Liver (tissue), 10 donors: ENCODE results near the gene PPWD1. TPM values are rescaled to one million over a fixed set of nuclear protein-coding genes. Genes with fewer than 3 reads are reported as not detected.

Source experiments
- DNase-seq: peaks from one replicate; pipeline ENCODE4 v3.0.0-alpha.2; 2017; ENCODE audit warnings: low spot score
- H3K27ac ChIP-seq, 2 donors: one replicate each; pipeline ENCODE4 v1.7.0; 2013; ENCODE audit warnings: inconsistent platforms in 2 of 2, low read length in 2 of 2, control low read depth in 1 of 2, low read depth in 1 of 2, mild to moderate bottlenecking in 1 of 2
- H3K27me3 ChIP-seq, 4 donors: one replicate each; pipeline versions ENCODE4 v1.6.1 to v1.7.0; 2013; ENCODE audit warnings: low read length in 3 of 4, inconsistent platforms in 1 of 4, mild to moderate bottlenecking in 1 of 4, moderate library complexity in 1 of 4; ENCODE audit not compliant: control insufficient read depth in 4 of 4, insufficient read depth in 4 of 4
- H3K36me3 ChIP-seq, 4 donors: one replicate each; pipeline versions ENCODE4 v1.6.1 to v1.7.0; 2013; ENCODE audit warnings: low read length in 3 of 4, mild to moderate bottlenecking in 3 of 4, low read depth in 1 of 4, moderate library complexity in 1 of 4; ENCODE audit not compliant: control insufficient read depth in 4 of 4, insufficient read depth in 3 of 4
- H3K4me1 ChIP-seq, 4 donors: one replicate each; pipeline versions ENCODE4 v1.6.1 to v1.7.0; 2013; ENCODE audit warnings: low read length in 3 of 4, mild to moderate bottlenecking in 3 of 4, moderate library complexity in 1 of 4; ENCODE audit not compliant: control insufficient read depth in 4 of 4, insufficient read depth in 4 of 4
- H3K4me3 ChIP-seq, 3 donors: one replicate each; pipeline versions ENCODE4 v1.6.1 to v1.7.0; 2013; ENCODE audit warnings: low read length in 3 of 3, control low read depth in 1 of 3, low read depth in 1 of 3, mild to moderate bottlenecking in 1 of 3
- H3K9ac ChIP-seq, 2 donors: one replicate each; pipeline ENCODE4 v1.7.0; 2013; ENCODE audit warnings: low read length in 2 of 2, mild to moderate bottlenecking in 2 of 2, moderate library complexity in 2 of 2, control low read depth in 1 of 2, low read depth in 1 of 2
- H3K9me3 ChIP-seq, 4 donors: one replicate each; pipeline versions ENCODE4 v1.6.1 to v1.7.0; 2013; ENCODE audit warnings: low read length in 3 of 4; ENCODE audit not compliant: control insufficient read depth in 4 of 4
- EGR1 ChIP-seq, 2 donors: IDR thresholded peaks; 2 replicates each; pipeline ENCODE4 v1.6.1; 2016 to 2018; ENCODE audit warnings: antibody characterized with exemption in 2 of 2, low read depth in 2 of 2
- FOXA1 ChIP-seq: IDR thresholded peaks from 2 replicates; pipeline ENCODE4 v1.6.1; 2016; ENCODE audit warnings: antibody characterized with exemption
- FOXA2 ChIP-seq: IDR thresholded peaks from 2 replicates; pipeline ENCODE4 v1.6.1; 2016; ENCODE audit warnings: antibody characterized with exemption
- GABPA ChIP-seq, 2 donors: IDR thresholded peaks in 1 of 2; conservative IDR thresholded peaks in 1 of 2; 2 replicates each; pipeline ENCODE4 v1.6.1; 2016; ENCODE audit warnings: antibody characterized with exemption in 2 of 2, mild to moderate bottlenecking in 1 of 2, moderate library complexity in 1 of 2
- HNF4A ChIP-seq, 2 donors: conservative IDR thresholded peaks; 2 replicates each; pipeline ENCODE4 v1.6.1; 2016; ENCODE audit warnings: antibody characterized with exemption in 2 of 2, mild to moderate bottlenecking in 2 of 2
- NR2F2 ChIP-seq: IDR thresholded peaks from 2 replicates; pipeline ENCODE4 v1.6.1; 2016; ENCODE audit warnings: antibody characterized with exemption
- SP1 ChIP-seq: IDR thresholded peaks from 2 replicates; pipeline ENCODE4 v1.6.1; 2018; ENCODE audit warnings: antibody characterized with exemption, mild to moderate bottlenecking
- YY1 ChIP-seq: IDR thresholded peaks from 2 replicates; pipeline ENCODE4 v1.6.1; 2016; ENCODE audit warnings: antibody characterized with exemption, mild to moderate bottlenecking
- WGBS: extraction: QIAGEN DNeasy Blood & Tissue Kit; methylation state at CpG from one replicate; pipeline ENCODE4 v1.1.7; 2013; 5-methylcytosine and 5-hydroxymethylcytosine counted together
- polyA plus RNA-seq, 2 donors: library from polyadenylated mRNA; stranded (reverse) in 1 of 2; unstranded in 1 of 2; fragments of 200-250 nt in 1 of 2; fragments of >200 nt in 1 of 2; fragmentation: Nextera tagmentation in 1 of 2; extraction: Ambion mirVana in 1 of 2; gene quantifications; one replicate each; pipeline versions ENCODE4 v1.2.1 to v1.2.3, GENCODE V29; 2013 to 2015
- small RNA-seq: library from RNA; depleted of rRNA; stranded (forward); fragments of <200 nt; gene quantifications from one replicate; pipeline ENCODE3, GENCODE V24; 2014
- total RNA-seq, 2 donors: library from RNA; depleted of rRNA; stranded (reverse); fragments of >200 nt; gene quantifications; one replicate each; pipeline ENCODE4 v1.2.3, GENCODE V29; 2014
- TF ChIP-seq, protein P1 (sequence below): IDR thresholded peaks from 2 replicates; pipeline ENCODE4 v1.6.1; 2016; ENCODE audit warnings: antibody characterized with exemption
- TF ChIP-seq, protein P2 (sequence below): fragments of 150-350 bp; IDR thresholded peaks from 2 replicates; pipeline ENCODE4 v1.5.1; 2017; ENCODE audit warnings: improper control_type of control experiment, low read depth, low read length; ENCODE audit not compliant: missing input control
- TF ChIP-seq, protein P3 (sequence below): IDR thresholded peaks from 2 replicates; pipeline ENCODE4 v1.6.1; 2016; ENCODE audit warnings: antibody characterized with exemption
- TF ChIP-seq, protein P4 (sequence below): IDR thresholded peaks from 2 replicates; pipeline ENCODE4 v1.6.1; 2016; ENCODE audit warnings: antibody characterized with exemption, mild to moderate bottlenecking
- donor health status: healthy.
- donor health status: healthy.
- donor health status: healthy.
- donor health status: healthy.
- donor health status: healthy.

PPWD1 gene
- total and polyA plus RNA-seq, 4 donors, result 5.8 to 23.7 (median 11.8) TPM

GRCh38 chr5:65624571-65625555, 61.8 kb downstream of the PPWD1 start, which contains the start of the genes SHLD3 and TRAPPC13 (continued):
- TF ChIP-seq FOXA1 (no peak), YY1 (peak; percentile 96), FOXA2 (no peak)

- no peaks in the 10 kb centered on the region for H3K9me3 ChIP-seq
- peak overlapping the region; percentile 75 to 99 (median 99) for H3K4me3 ChIP-seq
- WGBS, result 60% methylated on average over 6 of the region's 6 CpGs
- peaks cover 0 to 8% (median 2%) of the 10 kb centered on the region in 4 donors for H3K36me3 ChIP-seq
- TF ChIP-seq, protein P1, sequence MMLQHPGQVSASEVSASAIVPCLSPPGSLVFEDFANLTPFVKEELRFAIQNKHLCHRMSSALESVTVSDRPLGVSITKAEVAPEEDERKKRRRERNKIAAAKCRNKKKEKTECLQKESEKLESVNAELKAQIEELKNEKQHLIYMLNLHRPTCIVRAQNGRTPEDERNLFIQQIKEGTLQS, result no peak
- TF ChIP-seq EGR1 (IDR thresholded peaks at IDR 0.05; ENCODE audit: low read depth in 2 of 2) (no peak), SP1 (no peak)
- peak overlapping the region in 1 of 2 donors; percentile 90 for H3K9ac ChIP-seq
- H3K4me1 ChIP-seq, result peaks cover 9 to 29% (median 23%) of the 10 kb centered on the region in 4 donors
- H3K27me3 ChIP-seq, result no peaks in the 10 kb centered on the region
- no peak overlapping the region for H3K27ac ChIP-seq
- DNase-seq, result no peak
Measured at GRCh38 chr5:65625743-65626142, 62.6 kb downstream of the PPWD1 start.

DNA sequence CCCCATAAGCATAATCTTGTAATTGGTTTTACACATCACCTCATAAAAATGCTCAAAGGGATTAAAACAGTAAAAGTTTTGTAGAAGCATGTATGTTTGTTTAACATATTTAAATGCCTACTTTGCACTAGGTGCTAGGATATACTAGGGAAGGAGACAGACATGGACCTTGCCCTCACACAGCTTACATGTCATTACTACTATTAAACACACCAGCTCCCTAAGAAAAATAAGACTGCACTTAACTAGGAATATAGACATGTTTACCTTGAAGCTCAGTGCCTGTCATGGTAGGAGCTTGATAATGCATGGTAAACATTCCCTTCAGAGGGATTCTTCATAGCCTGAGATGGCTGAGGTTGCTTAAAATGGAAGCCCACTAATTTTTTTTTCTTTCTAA, 67.9 kb downstream of the PPWD1 start:
- no peaks in the 10 kb centered on the region for H3K9me3 ChIP-seq
- H3K36me3 ChIP-seq, result peaks cover 0 to 9% (median 2%) of the 10 kb centered on the region in 4 donors
- TF ChIP-seq EGR1 (IDR thresholded peaks at IDR 0.05; ENCODE audit: low read depth in 2 of 2) (no peak), GABPA (IDR thresholded peaks at IDR 0.05 in 1 of 2, conservative IDR thresholded peaks at IDR 0.05 in 1 of 2) (no peak), FOXA1 (no peak), SP1 (no peak), YY1 (no peak), NR2F2 (no peak), HNF4A (conservative IDR thresholded peaks at IDR 0.05) (no peak)
- TF ChIP-seq, protein P2, sequence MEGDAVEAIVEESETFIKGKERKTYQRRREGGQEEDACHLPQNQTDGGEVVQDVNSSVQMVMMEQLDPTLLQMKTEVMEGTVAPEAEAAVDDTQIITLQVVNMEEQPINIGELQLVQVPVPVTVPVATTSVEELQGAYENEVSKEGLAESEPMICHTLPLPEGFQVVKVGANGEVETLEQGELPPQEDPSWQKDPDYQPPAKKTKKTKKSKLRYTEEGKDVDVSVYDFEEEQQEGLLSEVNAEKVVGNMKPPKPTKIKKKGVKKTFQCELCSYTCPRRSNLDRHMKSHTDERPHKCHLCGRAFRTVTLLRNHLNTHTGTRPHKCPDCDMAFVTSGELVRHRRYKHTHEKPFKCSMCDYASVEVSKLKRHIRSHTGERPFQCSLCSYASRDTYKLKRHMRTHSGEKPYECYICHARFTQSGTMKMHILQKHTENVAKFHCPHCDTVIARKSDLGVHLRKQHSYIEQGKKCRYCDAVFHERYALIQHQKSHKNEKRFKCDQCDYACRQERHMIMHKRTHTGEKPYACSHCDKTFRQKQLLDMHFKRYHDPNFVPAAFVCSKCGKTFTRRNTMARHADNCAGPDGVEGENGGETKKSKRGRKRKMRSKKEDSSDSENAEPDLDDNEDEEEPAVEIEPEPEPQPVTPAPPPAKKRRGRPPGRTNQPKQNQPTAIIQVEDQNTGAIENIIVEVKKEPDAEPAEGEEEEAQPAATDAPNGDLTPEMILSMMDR, result no peak
- TF ChIP-seq, protein P3, sequence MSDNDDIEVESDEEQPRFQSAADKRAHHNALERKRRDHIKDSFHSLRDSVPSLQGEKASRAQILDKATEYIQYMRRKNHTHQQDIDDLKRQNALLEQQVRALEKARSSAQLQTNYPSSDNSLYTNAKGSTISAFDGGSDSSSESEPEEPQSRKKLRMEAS, result no peak
- TF ChIP-seq, protein P4, sequence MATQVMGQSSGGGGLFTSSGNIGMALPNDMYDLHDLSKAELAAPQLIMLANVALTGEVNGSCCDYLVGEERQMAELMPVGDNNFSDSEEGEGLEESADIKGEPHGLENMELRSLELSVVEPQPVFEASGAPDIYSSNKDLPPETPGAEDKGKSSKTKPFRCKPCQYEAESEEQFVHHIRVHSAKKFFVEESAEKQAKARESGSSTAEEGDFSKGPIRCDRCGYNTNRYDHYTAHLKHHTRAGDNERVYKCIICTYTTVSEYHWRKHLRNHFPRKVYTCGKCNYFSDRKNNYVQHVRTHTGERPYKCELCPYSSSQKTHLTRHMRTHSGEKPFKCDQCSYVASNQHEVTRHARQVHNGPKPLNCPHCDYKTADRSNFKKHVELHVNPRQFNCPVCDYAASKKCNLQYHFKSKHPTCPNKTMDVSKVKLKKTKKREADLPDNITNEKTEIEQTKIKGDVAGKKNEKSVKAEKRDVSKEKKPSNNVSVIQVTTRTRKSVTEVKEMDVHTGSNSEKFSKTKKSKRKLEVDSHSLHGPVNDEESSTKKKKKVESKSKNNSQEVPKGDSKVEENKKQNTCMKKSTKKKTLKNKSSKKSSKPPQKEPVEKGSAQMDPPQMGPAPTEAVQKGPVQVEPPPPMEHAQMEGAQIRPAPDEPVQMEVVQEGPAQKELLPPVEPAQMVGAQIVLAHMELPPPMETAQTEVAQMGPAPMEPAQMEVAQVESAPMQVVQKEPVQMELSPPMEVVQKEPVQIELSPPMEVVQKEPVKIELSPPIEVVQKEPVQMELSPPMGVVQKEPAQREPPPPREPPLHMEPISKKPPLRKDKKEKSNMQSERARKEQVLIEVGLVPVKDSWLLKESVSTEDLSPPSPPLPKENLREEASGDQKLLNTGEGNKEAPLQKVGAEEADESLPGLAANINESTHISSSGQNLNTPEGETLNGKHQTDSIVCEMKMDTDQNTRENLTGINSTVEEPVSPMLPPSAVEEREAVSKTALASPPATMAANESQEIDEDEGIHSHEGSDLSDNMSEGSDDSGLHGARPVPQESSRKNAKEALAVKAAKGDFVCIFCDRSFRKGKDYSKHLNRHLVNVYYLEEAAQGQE, result no peak
- H3K27me3 ChIP-seq, result no peaks in the 10 kb centered on the region
- H3K27ac ChIP-seq, result no peak overlapping the region
- H3K4me1 ChIP-seq, result peaks cover 2 to 5% (median 4%) of the 10 kb centered on the region in 4 donors
- no peak overlapping the region for H3K9ac ChIP-seq
- no peak for DNase-seq
- no peak overlapping the region for H3K4me3 ChIP-seq

Small RNA genes lying within 50 kb of the gene (small RNA-seq; reads per million reads assigned to genes)
- not detected for gene RNU6-540P

Other genes with a start within 250 kb of the PPWD1 start
- gene ADAMTS6, start 81.4 kb upstream of the PPWD1 start, total RNA-seq, result 1 to 10 TPM in 1 of 2 donors, under 1 TPM in 1; 0.92 to 2.0 TPM
- gene ADAMTS6, start 81.4 kb upstream of the PPWD1 start, polyA plus RNA-seq, result under 1 TPM; 0.06 to 0.26 TPM
- gene CENPK, start 128 bp upstream of the PPWD1 start, total RNA-seq, result 10 to 100 TPM in 1 of 2 donors, under 1 TPM in 1; 0.33 to 23.1 TPM
- gene CENPK, start 128 bp upstream of the PPWD1 start, polyA plus RNA-seq, result 1 to 10 TPM in 1 of 2 donors, under 1 TPM in 1; 0.79 to 1.1 TPM
- gene TRIM23, start 61.0 kb downstream of the PPWD1 start, total RNA-seq, result 10 to 100 TPM; 14.6 to 25.0 TPM
- gene TRIM23, start 61.0 kb downstream of the PPWD1 start, polyA plus RNA-seq, result 1 to 10 TPM; 3.1 to 3.6 TPM
- gene SHLD3, start 61.7 kb downstream of the PPWD1 start, total RNA-seq, result 1 to 10 TPM; 1.8 to 2.5 TPM
- 1 to 10 TPM; 1.0 to 1.9 TPM for gene SHLD3, start 61.7 kb downstream of the PPWD1 start, polyA plus RNA-seq
- 10 to 100 TPM; 10.7 to 11.2 TPM for gene TRAPPC13, start 61.7 kb downstream of the PPWD1 start, total RNA-seq
- gene TRAPPC13, start 61.7 kb downstream of the PPWD1 start, polyA plus RNA-seq, result 1 to 10 TPM; 6.8 to 8.9 TPM
- gene SGTB, start 158.8 kb downstream of the PPWD1 start, total RNA-seq, result 1 to 10 TPM; 2.7 to 3.2 TPM
- 1 to 10 TPM in 1 of 2 donors, under 1 TPM in 1; 0.79 to 1.0 TPM for gene SGTB, start 158.8 kb downstream of the PPWD1 start, polyA plus RNA-seq
- gene NLN, start 158.9 kb downstream of the PPWD1 start, total RNA-seq, result 10 to 100 TPM; 13.4 to 26.4 TPM
- gene NLN, start 158.9 kb downstream of the PPWD1 start, polyA plus RNA-seq, result 10 to 100 TPM; 13.5 to 24.7 TPM